Stimulated activated memory B cell treated with anti-CD40 and anti-IgM and Interleukin-4, amounts not matched to agents 10 μg/mL and 1 μg/mL and 100 μg/mL, for 72 hours (primary cell): ENCODE results near the gene ATG16L1.
A peak's percentile ranks its signal among the peaks of the same experiment; 100 is the strongest.

Experiments
- ATAC-seq: fragments of 150-1000 bp; cut with Tn5 transposase; 2 replicates; pipeline ENCODE4 v1.10.0; 2021
- H3K27ac Mint-ChIP-seq: one replicate; pipeline ENCODE4 v1.8.0; 2022; ENCODE audit warnings: mild to moderate bottlenecking, mixed read lengths
- H3K27me3 Mint-ChIP-seq: one replicate; pipeline ENCODE4 v1.8.0; 2022; ENCODE audit warnings: mixed read lengths
- H3K36me3 Mint-ChIP-seq: one replicate; pipeline ENCODE4 v1.8.0; 2022; ENCODE audit warnings: mixed read lengths
- H3K4me1 Mint-ChIP-seq: one replicate; pipeline ENCODE4 v1.8.0; 2022; ENCODE audit warnings: mixed read lengths
- H3K4me3 Mint-ChIP-seq: one replicate; pipeline ENCODE4 v1.8.0; 2022; ENCODE audit warnings: mild to moderate bottlenecking, moderate library complexity, mixed read lengths
- H3K9me3 Mint-ChIP-seq: one replicate; pipeline ENCODE4 v1.8.0; 2022; ENCODE audit warnings: mixed read lengths

ATG16L1 gene

DNA sequence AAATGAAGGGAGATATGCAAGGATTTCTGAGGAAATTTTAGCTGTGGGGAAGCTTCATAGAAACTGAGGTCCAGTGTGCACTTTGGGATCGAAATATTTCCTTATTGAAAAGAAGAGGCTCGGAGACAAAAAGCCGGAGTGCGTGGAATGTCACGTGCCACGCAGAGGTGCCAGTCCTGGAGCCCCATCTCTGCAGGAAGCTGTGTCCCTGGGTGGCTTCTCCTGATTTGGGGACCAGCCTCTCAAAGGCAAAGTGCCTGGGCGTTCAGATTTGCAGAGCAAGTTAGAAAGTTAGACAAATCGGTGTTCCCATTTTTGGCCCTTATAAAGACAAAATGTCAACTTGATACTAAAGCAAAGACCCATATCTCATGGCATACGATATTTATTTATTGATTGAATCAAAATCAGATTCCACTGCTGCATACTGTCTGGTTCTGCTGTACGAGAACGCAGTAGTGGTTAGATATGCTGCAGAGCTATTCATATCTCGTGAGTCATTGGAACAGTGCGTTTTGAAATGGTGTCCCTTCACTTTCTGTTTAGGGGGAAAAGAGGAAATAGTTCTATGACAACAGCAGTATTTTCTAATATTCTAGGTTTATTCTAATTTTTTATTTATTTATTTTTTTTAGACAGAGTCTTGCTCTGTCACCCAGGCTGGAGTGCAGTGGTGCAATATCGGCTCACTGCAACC is 9.1 kb upstream of the ATG16L1 start:
- peak; percentile 75 for ATAC-seq
- no peaks in the 10 kb centered on the region for H3K36me3 Mint-ChIP-seq
- peak overlapping the region; percentile 64 for H3K27ac Mint-ChIP-seq
- H3K27me3 Mint-ChIP-seq = no peaks in the 10 kb centered on the region
- peaks cover 36% of the 10 kb centered on the region for H3K4me1 Mint-ChIP-seq
- no peak overlapping the region for H3K4me3 Mint-ChIP-seq
- H3K9me3 Mint-ChIP-seq = peaks cover 3% of the 10 kb centered on the region

DNA sequence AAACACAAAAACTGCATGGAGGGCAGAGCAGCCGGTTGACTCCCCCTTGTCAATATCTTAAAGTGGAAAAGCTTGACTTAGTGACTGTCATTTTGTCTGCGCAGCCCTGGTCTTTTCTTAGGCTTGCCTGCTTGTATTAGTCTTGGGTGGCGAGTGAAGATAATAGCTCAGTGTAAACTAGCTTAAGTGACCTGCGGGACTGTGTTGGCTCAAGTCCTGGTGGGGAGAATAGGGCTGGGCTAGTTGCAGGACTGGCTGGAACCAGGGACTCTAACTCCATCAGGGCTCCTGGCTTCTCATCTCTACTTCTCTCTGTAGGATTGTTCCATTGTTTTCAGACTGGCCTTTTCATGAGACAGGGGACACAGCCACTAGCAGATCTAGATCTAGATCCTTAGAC is 8.1 kb upstream of the ATG16L1 start:
- H3K9me3 Mint-ChIP-seq = peaks cover 3% of the 10 kb centered on the region
- peaks cover 43% of the 10 kb centered on the region for H3K4me1 Mint-ChIP-seq
- no peak overlapping the region for H3K4me3 Mint-ChIP-seq
- no peaks in the 10 kb centered on the region for H3K36me3 Mint-ChIP-seq
- H3K27ac Mint-ChIP-seq = no peak overlapping the region
- no peaks in the 10 kb centered on the region for H3K27me3 Mint-ChIP-seq
- ATAC-seq = no peak

DNA sequence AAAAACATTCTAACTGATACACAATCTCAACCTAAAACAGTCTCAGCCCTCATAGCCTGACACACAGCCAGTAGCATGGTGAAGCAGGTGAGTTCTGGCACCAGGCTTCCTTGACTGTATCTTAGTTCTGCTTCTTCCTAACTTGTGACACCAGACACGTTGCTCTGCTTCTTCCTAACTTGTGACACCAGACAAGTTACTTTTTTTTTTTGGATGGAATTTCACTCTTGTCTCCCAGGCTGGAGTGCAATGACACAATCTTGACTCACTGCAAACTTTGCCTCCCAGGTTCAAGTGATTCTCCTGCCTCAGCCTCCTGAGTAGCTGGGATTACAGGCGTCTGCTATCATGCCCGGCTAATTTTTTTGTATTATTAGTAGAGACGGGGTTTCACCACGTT is 6.7 kb upstream of the ATG16L1 start:
- Mint-ChIP-seq H3K4me3 (no peak overlapping the region), H3K27me3 (no peaks in the 10 kb centered on the region), H3K36me3 (no peaks in the 10 kb centered on the region), H3K4me1 (peaks cover 33% of the 10 kb centered on the region), H3K27ac (no peak overlapping the region), H3K9me3 (no peaks in the 10 kb centered on the region)
- ATAC-seq = no peak

DNA sequence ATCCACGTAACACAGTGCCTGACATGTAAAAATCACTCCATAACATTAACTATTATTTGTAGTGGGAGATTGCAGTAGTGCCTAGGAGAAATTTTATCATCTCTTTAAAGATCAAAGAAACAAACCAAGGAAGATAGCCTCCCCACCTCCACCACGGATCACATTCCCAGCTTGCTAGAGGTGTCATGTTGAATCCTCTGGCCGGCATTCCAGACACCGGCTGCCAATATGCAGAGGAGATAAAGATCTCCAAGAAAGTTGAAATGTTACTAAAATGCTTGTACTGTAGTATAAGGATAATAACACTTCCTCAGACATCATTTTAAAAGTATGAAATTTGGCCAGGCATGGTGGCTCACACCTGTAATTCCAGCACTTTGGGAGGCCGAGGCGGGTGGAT is 6.1 kb upstream of the ATG16L1 start:
- no peak overlapping the region for H3K4me3 Mint-ChIP-seq
- no peak for ATAC-seq
- no peaks in the 10 kb centered on the region for H3K36me3 Mint-ChIP-seq
- H3K4me1 Mint-ChIP-seq = peaks cover 28% of the 10 kb centered on the region
- no peaks in the 10 kb centered on the region for H3K9me3 Mint-ChIP-seq
- no peak overlapping the region for H3K27ac Mint-ChIP-seq
- no peaks in the 10 kb centered on the region for H3K27me3 Mint-ChIP-seq

DNA sequence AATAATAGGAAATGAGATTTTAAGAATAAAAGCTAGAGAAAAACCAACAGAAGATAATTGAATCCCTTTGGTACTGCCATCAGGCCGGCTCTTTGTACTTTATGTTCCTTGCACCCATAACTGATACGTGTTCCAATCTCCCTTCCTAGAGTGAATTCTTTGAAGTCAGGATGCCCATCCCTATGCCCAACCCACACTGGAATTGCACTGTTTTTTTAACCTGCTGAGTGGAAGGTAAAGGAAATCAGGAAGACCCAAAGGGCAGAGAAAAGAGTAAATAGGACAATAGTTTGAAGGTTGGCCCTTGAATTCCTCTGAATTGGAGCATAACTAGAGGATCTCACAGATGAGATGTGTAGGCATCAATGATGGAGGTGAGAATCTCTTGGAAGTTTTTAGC is 4.4 kb upstream of the ATG16L1 start:
- H3K4me3 Mint-ChIP-seq = no peak overlapping the region
- H3K27me3 Mint-ChIP-seq = no peaks in the 10 kb centered on the region

DNA sequence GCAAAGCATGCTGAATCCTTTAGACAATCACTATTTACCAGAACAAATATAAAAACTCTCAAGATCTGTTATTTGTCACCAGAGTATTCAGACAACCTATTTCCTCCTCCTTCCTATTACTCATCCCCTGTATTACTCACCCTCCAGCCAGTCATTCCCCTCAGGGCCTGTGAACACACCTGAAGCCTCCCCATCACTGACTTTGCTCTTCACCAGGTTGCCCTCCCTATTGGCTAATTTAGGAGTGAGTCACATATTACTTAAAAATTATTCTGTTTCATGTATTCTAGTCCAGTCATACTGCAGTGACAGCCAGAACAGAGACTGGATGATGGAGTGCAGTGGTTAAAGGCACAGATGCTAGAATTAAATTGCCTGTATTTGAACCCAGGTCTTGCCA is 3.7 kb upstream of the ATG16L1 start:
- ATAC-seq = peak; percentile 35
- peaks cover 19% of the 10 kb centered on the region for H3K4me1 Mint-ChIP-seq
- H3K4me3 Mint-ChIP-seq = no peak overlapping the region

More for the DNA sequence above, 4.4 kb upstream of the ATG16L1 start:
- H3K27ac Mint-ChIP-seq = peak overlapping the region; percentile 31
- no peaks in the 10 kb centered on the region for H3K36me3 Mint-ChIP-seq
- ATAC-seq = no peak
- H3K9me3 Mint-ChIP-seq = no peaks in the 10 kb centered on the region
- H3K4me1 Mint-ChIP-seq = peaks cover 19% of the 10 kb centered on the region

DNA sequence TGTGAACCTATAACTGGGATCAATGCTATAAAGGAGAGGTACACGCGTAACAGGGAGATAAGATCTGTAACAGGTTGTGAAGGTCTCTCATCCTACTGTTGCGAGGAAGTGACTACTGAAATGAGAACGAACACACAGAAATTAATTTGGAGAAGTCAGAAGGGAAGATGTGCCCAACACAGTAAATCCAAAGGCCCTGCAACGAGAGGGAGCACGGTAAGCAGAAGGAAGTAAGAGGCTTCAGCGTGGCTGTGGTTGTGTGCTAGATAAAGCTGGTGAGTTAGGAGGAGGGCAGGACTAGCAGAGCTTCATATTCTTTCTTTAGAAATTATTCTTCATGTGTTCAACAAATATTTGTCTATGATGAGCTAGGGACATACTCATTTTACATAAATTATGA is 2.5 kb upstream of the ATG16L1 start:
- Mint-ChIP-seq H3K4me1 (peaks cover 28% of the 10 kb centered on the region), H3K9me3 (no peaks in the 10 kb centered on the region)
- no peak for ATAC-seq

More for the DNA sequence above, 3.7 kb upstream of the ATG16L1 start:
- Mint-ChIP-seq H3K27ac (peak overlapping the region; percentile 31), H3K9me3 (no peaks in the 10 kb centered on the region), H3K36me3 (no peaks in the 10 kb centered on the region), H3K27me3 (no peaks in the 10 kb centered on the region)

DNA sequence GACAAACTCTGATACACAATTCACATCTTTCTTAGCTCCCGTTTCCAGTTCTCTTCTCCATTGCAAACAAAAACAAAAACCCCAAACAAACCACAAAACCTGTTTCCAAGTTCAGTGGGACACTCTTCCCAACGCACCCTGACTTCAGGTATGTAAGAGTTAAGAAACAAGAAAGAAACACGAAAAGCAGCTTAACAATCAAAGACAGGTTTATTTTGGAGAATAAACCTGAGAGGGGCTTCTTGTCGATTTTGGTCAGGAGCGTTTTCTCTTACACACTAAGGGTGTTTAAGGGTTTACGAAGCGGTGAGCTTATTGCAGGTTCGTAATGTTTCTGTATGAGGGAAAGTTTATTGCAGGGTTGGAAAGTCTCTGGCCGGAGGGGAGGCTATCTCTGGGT is 905 bp upstream of the ATG16L1 start:
- Mint-ChIP-seq H3K9me3 (no peaks in the 10 kb centered on the region), H3K4me1 (peaks cover 39% of the 10 kb centered on the region), H3K36me3 (peaks cover 5% of the 10 kb centered on the region), H3K27ac (peak overlapping the region; percentile 89), H3K27me3 (no peaks in the 10 kb centered on the region), H3K4me3 (no peak overlapping the region)
- ATAC-seq = no peak

More for the DNA sequence above, 2.5 kb upstream of the ATG16L1 start:
- H3K4me3 Mint-ChIP-seq = no peak overlapping the region
- no peaks in the 10 kb centered on the region for H3K27me3 Mint-ChIP-seq
- H3K36me3 Mint-ChIP-seq = no peaks in the 10 kb centered on the region
- H3K27ac Mint-ChIP-seq = no peak overlapping the region

DNA sequence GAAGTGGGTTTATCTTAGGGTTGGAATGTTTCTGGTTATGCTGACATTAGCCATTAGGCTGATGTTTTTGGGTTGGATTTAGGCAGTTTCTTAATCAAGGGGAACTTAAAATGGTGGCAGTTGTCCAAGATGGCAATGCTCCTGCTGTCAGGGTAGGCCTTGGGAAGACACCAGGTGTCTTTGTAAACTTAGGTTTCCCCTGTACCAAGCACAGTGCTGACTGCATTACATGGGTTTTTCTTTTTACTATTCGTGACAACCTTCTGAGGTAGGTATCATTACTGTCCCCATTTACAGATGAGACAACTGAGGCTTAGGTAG is 528 bp upstream of the ATG16L1 start:
- H3K27me3 Mint-ChIP-seq = no peaks in the 10 kb centered on the region
- peak overlapping the region; percentile 89 for H3K27ac Mint-ChIP-seq
- ATAC-seq = no peak
- H3K9me3 Mint-ChIP-seq = no peaks in the 10 kb centered on the region
- peak overlapping the region; percentile 91 for H3K4me3 Mint-ChIP-seq
- H3K4me1 Mint-ChIP-seq = peaks cover 41% of the 10 kb centered on the region
- H3K36me3 Mint-ChIP-seq = peaks cover 5% of the 10 kb centered on the region

DNA sequence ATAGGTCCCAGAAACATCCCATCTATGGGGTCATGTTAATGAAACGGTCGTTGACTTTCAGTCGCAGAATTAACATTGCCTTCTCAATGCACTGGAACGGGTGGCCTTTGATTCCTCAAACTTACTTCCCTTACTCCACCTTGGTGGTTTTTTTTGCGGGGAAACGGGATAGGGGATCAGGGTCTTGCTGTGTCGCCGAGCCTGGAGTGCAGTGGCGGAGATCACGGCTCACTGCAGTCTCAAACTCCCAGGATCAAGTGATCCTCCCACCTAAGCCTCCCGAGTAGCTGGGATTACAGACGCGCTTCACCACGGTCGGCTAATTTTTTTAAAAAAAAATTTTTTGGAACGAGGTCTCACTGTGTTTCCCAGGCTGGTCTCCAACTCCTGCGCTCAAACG is 754 bp downstream of the ATG16L1 start:
- peak overlapping the region; percentile 91 for H3K4me3 Mint-ChIP-seq
- no peaks in the 10 kb centered on the region for H3K9me3 Mint-ChIP-seq
- peak overlapping the region; percentile 89 for H3K27ac Mint-ChIP-seq
- H3K27me3 Mint-ChIP-seq = no peaks in the 10 kb centered on the region
- peaks cover 41% of the 10 kb centered on the region for H3K4me1 Mint-ChIP-seq
- ATAC-seq = no peak
- peaks cover 5% of the 10 kb centered on the region for H3K36me3 Mint-ChIP-seq

DNA sequence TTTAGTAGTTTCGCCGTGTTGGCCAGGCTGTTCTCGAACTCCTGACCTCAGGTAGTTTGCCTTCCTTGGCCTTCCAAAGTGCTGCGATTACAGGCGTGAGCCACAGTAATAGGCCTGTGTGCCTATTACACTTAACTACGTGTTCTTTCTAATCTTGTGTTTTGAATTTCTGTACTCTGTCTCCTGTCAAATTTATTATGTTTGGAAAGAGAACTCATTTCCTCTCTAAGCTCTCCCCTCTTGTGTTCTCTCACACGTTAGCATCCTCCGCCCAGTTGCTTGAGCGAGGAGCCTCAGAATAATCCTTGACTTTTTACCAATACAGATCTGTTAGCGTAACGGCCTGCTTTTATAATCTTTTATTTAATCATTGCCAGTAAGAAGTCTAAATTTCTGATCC is 3.7 kb downstream of the ATG16L1 start:
- Mint-ChIP-seq H3K27me3 (no peaks in the 10 kb centered on the region), H3K4me3 (no peak overlapping the region), H3K4me1 (peaks cover 49% of the 10 kb centered on the region), H3K9me3 (no peaks in the 10 kb centered on the region), H3K27ac (no peak overlapping the region), H3K36me3 (peaks cover 26% of the 10 kb centered on the region)
- ATAC-seq = no peak

DNA sequence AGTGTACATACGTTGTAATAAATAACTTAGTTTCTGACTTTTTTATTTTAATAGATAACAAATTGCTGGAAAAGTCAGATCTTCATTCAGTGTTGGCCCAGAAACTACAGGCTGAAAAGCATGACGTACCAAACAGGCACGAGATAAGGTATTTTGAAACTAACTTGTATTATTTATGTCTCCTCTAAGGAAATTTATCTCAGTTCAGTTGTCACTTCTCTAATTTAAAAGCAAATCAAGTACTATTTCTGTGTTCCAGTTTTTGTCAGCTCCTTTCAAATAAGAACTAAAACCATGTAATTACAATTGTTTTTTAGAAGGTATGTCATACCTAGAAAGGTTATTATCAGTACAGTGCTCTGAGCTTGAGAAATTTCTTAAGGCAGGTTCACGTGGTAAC is 4.6 kb downstream of the ATG16L1 start:
- no peak for ATAC-seq
- H3K4me3 Mint-ChIP-seq = no peak overlapping the region
- H3K27ac Mint-ChIP-seq = no peak overlapping the region
- H3K4me1 Mint-ChIP-seq = peaks cover 48% of the 10 kb centered on the region
- H3K9me3 Mint-ChIP-seq = no peaks in the 10 kb centered on the region
- H3K36me3 Mint-ChIP-seq = peaks cover 34% of the 10 kb centered on the region
- H3K27me3 Mint-ChIP-seq = no peaks in the 10 kb centered on the region

DNA sequence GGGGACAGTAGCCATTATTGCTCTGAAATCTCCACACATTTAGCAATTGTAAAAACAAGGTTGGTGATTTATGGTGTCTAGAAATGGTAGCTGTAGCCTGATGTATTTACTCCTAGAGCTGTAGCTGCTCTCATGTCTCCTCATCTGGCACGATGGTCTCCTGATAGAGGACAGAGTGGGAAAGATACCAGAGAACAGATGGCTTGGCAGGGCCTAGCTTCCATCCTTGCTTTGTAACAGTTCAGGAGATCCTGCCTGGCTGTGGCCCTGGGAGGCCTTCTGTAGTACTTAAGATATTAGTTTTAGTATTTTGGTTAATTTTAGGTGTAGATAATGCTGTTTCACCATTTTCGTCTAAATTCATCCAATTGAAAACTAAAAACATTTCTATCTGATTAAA is 6.7 kb downstream of the ATG16L1 start:
- no peak overlapping the region for H3K4me3 Mint-ChIP-seq
- H3K9me3 Mint-ChIP-seq = no peaks in the 10 kb centered on the region
- H3K36me3 Mint-ChIP-seq = peaks cover 54% of the 10 kb centered on the region
- H3K27me3 Mint-ChIP-seq = no peaks in the 10 kb centered on the region
- no peak overlapping the region for H3K27ac Mint-ChIP-seq
- H3K4me1 Mint-ChIP-seq = peaks cover 60% of the 10 kb centered on the region
- ATAC-seq = no peak

DNA sequence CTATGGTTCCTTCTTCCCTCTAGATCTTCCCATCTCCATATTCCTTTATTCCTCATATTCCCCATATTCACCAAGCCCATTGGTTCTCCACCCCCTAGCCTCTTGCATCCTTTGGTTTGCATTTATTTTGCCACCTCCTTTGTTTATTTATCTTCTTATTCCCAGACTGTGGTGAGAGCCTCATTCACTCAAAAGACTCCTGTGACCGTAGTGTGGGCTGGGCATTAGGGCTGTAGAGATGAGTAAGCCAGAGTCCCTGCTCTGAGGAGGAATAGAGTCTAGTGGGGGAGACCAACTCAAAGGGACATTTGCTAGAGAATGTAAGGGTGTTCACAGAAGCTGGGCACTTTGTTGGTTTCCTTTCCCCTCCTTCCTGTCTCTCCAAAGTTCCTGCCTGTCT is 8.3 kb downstream of the ATG16L1 start:
- no peaks in the 10 kb centered on the region for H3K27me3 Mint-ChIP-seq
- H3K4me3 Mint-ChIP-seq = no peak overlapping the region
- H3K9me3 Mint-ChIP-seq = no peaks in the 10 kb centered on the region
- peak overlapping the region; percentile 40 for H3K27ac Mint-ChIP-seq
- peaks cover 64% of the 10 kb centered on the region for H3K36me3 Mint-ChIP-seq
- peaks cover 51% of the 10 kb centered on the region for H3K4me1 Mint-ChIP-seq
- no peak for ATAC-seq

DNA sequence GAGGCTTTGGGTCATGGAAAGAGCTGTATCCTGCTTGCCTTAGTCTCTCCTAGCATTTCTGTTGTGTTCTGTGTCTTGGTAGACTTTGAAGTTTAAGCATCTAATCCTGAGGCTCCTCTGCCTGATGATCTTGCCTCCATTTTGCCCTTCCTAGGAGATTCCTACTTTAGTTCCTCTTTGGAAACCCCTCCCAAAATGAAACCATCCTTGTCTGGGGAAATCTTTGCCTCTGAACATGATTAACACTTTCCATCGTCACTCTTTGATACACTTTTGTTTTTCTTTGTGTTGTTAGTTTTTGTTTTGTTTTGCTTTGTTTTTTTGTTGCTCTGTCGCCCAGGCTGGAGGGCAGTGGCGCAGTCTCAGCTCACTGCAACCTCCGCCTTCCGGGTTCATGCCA is 9.2 kb downstream of the ATG16L1 start:
- H3K4me1 Mint-ChIP-seq = peaks cover 44% of the 10 kb centered on the region
- H3K9me3 Mint-ChIP-seq = no peaks in the 10 kb centered on the region
- no peaks in the 10 kb centered on the region for H3K27me3 Mint-ChIP-seq
- peaks cover 64% of the 10 kb centered on the region for H3K36me3 Mint-ChIP-seq
- peak overlapping the region; percentile 40 for H3K27ac Mint-ChIP-seq
- H3K4me3 Mint-ChIP-seq = no peak overlapping the region
- no peak for ATAC-seq

DNA sequence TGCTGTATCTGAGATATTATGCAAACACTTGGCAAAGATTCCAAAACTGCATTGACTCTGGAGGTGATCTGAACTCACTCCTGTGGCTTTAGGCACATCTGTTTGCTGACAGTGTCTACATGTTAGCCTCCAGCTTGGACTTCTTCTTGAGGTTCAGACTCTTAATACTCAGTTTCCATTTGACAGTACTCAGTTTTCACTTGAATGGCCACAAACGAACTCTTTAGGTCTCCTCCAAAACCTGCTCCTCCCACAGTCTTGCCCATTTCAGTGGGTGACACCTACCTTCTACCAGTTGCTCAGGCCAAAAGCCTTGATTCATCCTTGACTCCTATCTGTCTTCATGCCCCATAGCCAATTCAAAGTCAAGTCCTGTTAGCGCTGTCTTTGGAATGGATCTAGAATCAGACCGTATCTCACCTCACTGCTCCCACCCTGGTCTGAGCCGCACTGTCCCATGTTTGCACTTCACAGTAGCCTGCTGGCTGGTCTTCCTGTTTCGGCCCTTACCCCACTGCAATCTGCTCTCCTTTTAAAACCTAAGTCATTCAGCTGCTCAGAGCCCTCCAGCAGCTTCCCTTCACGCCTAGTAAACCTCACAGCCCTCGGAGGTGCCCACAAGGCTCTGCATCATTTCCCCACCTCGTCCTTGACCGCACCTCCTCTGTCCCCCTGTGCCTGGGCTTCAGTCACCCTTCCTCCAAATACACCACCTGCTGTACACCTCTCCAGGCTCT is 10.5 kb downstream of the ATG16L1 start:
- Mint-ChIP-seq H3K4me1 (peaks cover 57% of the 10 kb centered on the region), H3K27ac (peak overlapping the region; percentile 79), H3K4me3 (no peak overlapping the region), H3K27me3 (no peaks in the 10 kb centered on the region), H3K36me3 (peaks cover 77% of the 10 kb centered on the region), H3K9me3 (no peaks in the 10 kb centered on the region)
- peak; percentile 71 for ATAC-seq
